K562 (cell line): ENCODE data around the gene NYAP1. TPM values are rescaled to one million over a fixed set of nuclear protein-coding genes. Genes with fewer than 3 reads are reported as not detected.

Source experiments
- CBX1 ChIP-seq: sonication (generic); IDR thresholded peaks from 2 replicates; pipeline ENCODE4 v1.6.1; 2016; ENCODE audit warnings: antibody characterized with exemption, low read depth, mild to moderate bottlenecking
- CHD1 ChIP-seq: fragments of 200-600 bp; sonication (generic); IDR thresholded peaks from one replicate; pipeline ENCODE4 v1.6.1; 2012; ENCODE audit warnings: mild to moderate bottlenecking, moderate library complexity, low read length, inconsistent platforms
- CTCFL ChIP-seq: IDR thresholded peaks from 2 replicates; pipeline ENCODE4 v1.6.1; 2011; ENCODE audit warnings: borderline replicate concordance, low read depth, mild to moderate bottlenecking, moderate library complexity, low read length; ENCODE audit not compliant: insufficient read depth, poor library complexity, severe bottlenecking
- MEIS2 ChIP-seq: fragments of 450-650 bp; IDR thresholded peaks from 2 replicates; pipeline ENCODE4 v1.6.1; 2014; ENCODE audit warnings: mild to moderate bottlenecking; ENCODE audit not compliant: partially characterized antibody
- MGA ChIP-seq: fragments of 450-650 bp; IDR thresholded peaks from 2 replicates; pipeline ENCODE4 v1.6.1; 2016; ENCODE audit warnings: mild to moderate bottlenecking, moderate library complexity
- SOX6 ChIP-seq: fragments of 450-650 bp; IDR thresholded peaks from 2 replicates; pipeline ENCODE4 v1.6.1; 2014; ENCODE audit warnings: mild to moderate bottlenecking
- ZNF586 ChIP-seq: fragments of 450-650 bp; formaldehyde crosslinking; conservative IDR thresholded peaks from 2 replicates; pipeline ENCODE4 v1.4.0; 2020; ENCODE audit warnings: mild to moderate bottlenecking, moderate library complexity
- polyA plus RNA-seq, 8 experiments: library from polyadenylated mRNA; depleted of rRNA in 4 of 8; stranded (reverse) in 5 of 8; unstranded in 3 of 8; fragments of >200 nt; fragmentation: Nextera tagmentation in 2 of 8; fragmentation: Illumina TruSeq in 1 of 8; extraction: Ambion mirVana in 2 of 8; extraction: Trizol in 1 of 8; gene quantifications; 2 replicates each; pipeline versions ENCODE4 v1.2.1 to v1.2.3, GENCODE V29; 2011 to 2014; ENCODE audit warnings: inconsistent platforms in 1 of 8, missing spikeins in 1 of 8
- total RNA-seq, 7 experiments: library from RNA; depleted of rRNA in 6 of 7; stranded (reverse); fragments of >200 nt in 6 of 7; fragmentation: Illumina TruSeq in 2 of 7; extraction: Trizol in 2 of 7; gene quantifications; 2 replicates each; pipeline versions ENCODE4 v1.2.1 to v1.2.3, GENCODE V29; 2011 to 2021; ENCODE audit warnings: low replicate concordance in 1 of 7

The NYAP1 gene
- total and polyA plus RNA-seq, 9 of the 15 experiments (the other 6 are each of a cell fraction or from before 2014, with no cell fraction given) = 0.11 to 0.88 (median 0.22) TPM; not detected in 2

GRCh38 chr7:100438172-100438571 is 45.6 kb upstream of the NYAP1 start (continued):
- TF ChIP-seq CTCFL (no peak), MGA (no peak), SOX6 (peak; percentile 72), CHD1 (no peak), MEIS2 (peak; percentile 40), ZNF586 (CRISPR knock-in tag) (no peak), CBX1 (no peak)
